ENCODE measurements around the gene MAPK8IP1. TPM values are rescaled to one million over a fixed set of nuclear protein-coding genes. Genes with fewer than 3 reads are reported as not detected.

Gene MAPK8IP1
- total and polyA plus RNA-seq, 7 donors, result 1.2 to 15.5 (median 4.9) TPM

DNA sequence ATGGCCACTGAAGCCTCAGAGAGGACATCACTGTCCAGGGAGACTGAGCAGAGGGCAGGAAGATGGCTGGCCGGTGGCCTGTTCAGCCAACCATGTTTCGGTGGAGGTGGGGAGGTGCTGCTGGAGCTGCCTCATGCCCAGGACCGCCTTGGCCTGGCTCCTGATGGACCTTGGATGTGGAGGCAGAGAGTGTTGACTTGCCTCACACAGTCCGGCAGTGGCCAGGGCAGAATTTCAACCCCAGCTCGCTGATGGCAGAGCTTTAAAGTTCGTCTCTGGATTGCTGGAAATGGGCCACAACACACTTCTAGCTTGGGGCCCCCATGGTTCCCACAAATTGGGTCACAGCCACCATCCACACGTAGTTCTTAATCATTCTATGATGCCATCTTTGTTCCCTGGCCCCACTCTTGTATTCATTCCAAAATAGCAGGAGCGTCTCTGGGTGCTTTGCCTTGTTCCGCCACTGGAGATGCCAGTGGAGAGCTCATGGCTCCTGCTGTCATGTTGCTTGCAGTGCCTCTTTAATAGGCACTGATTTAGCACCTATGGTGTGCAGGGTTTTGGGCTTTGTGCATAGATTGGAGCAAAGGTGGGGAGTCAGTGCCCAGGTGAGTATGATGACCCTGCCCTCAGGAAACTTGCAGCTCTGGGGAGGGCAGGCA is 5.6 kb downstream of the MAPK8IP1 start:
- no peak overlapping the region for H3K4me3 ChIP-seq
- H3K27ac ChIP-seq, result no peak overlapping the region
- H3K36me3 ChIP-seq, result no peaks in the 10 kb centered on the region
- intact Hi-C loops (cut with DNase I), result no loop called here
- WGBS, 2 donors, result 84 to 91% methylated on average over 9 of the region's 9 CpGs
- H3K27me3 ChIP-seq, result peaks cover under 1 to 7% (median 4%) of the 10 kb centered on the region in 3 donors
- H3K4me1 ChIP-seq, result peaks cover 0 to 3% (median 1%) of the 10 kb centered on the region in 4 donors
- H3K9me3 ChIP-seq, result no peaks in the 10 kb centered on the region
- TF ChIP-seq EP300 (IDR thresholded peaks at IDR 0.05), result no peak
- TF ChIP-seq, protein P1, sequence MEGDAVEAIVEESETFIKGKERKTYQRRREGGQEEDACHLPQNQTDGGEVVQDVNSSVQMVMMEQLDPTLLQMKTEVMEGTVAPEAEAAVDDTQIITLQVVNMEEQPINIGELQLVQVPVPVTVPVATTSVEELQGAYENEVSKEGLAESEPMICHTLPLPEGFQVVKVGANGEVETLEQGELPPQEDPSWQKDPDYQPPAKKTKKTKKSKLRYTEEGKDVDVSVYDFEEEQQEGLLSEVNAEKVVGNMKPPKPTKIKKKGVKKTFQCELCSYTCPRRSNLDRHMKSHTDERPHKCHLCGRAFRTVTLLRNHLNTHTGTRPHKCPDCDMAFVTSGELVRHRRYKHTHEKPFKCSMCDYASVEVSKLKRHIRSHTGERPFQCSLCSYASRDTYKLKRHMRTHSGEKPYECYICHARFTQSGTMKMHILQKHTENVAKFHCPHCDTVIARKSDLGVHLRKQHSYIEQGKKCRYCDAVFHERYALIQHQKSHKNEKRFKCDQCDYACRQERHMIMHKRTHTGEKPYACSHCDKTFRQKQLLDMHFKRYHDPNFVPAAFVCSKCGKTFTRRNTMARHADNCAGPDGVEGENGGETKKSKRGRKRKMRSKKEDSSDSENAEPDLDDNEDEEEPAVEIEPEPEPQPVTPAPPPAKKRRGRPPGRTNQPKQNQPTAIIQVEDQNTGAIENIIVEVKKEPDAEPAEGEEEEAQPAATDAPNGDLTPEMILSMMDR (IDR thresholded peaks at IDR 0.05), result no peak
- TF ChIP-seq POLR2AphosphoS5 (IDR thresholded peaks at IDR 0.05), result no peak
- no peak for TF ChIP-seq POLR2A (IDR thresholded peaks at IDR 0.05)
- no peak for DNase-seq

DNA sequence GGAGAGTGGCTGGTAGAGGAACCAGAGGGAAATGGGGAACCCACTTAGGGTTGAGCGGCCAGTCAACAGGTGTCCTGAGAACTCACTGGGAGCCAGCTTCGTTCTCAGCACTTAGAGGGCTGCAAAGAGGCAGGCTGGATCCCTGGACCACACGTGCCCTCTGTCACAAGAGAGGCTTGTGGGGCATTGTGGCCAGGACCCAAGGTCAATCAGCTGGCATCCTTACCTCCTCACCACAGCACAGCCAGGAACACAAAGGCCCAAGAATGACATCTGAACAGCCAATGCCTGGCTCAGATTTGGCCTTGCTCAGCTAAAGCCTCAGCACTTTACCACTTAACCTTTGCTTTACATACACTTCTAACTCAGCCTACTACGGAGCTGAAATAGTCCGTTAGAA is 7.4 kb downstream of the MAPK8IP1 start:
- DNase-seq, result no peak
- Histone ChIP-seq H3K9me3 (no peaks in the 10 kb centered on the region), H3K27ac (no peak overlapping the region), H3K4me1 (no peaks in the 10 kb centered on the region), H3K36me3 (no peaks in the 10 kb centered on the region), H3K27me3 (peaks cover 0 to 7% (median 5%) of the 10 kb centered on the region in 3 donors), H3K4me3 (no peak overlapping the region)
- TF ChIP-seq POLR2A (IDR thresholded peaks at IDR 0.05) (no peak), POLR2AphosphoS5 (IDR thresholded peaks at IDR 0.05) (no peak), EP300 (IDR thresholded peaks at IDR 0.05) (no peak)
- TF ChIP-seq, protein P1 (IDR thresholded peaks at IDR 0.05), result no peak
- intact Hi-C loops (cut with DNase I), result no loop called here
- 78 to 82% methylated on average over 5 of the region's 5 CpGs for WGBS, 2 donors

DNA sequence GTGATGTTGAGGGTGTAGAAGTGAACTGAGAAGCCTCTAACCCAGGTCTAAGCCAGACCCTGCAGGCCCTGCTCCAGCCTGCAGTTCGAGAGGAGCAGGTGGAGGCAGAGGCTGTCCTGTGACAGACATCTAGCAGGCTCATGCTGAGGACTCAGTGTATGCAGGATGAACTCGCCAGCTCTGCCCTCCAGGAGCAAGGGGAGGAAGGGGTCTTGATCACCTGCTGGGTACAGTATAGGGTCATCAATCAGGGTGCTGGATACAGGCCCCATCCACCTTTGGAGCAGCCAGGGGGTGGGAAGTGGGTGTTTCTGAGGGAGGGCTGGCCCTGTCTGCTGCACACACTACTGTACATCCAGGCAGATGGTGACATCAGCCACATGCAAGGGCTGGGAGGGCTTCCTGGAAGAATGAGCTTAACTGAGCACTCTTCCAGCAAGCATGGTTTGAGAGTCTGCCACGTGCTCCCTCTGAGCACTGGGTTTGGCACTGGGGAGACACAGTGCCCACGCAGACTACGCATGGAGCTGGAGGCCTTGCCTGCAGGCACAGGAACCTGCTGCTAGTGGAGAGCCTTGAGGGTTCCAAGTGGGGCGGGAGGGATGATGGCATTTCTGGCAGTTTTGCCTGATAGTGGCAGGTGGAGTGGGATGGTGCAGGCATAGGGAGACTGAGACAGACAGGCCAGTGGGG is 9.2 kb downstream of the MAPK8IP1 start:
- 86 to 89% methylated on average over 6 of the region's 6 CpGs for WGBS, 2 donors
- Histone ChIP-seq H3K9me3 (no peaks in the 10 kb centered on the region), H3K4me3 (no peak overlapping the region), H3K4me1 (peaks cover 0 to 10% (median 9%) of the 10 kb centered on the region in 4 donors), H3K27ac (no peak overlapping the region), H3K27me3 (peaks cover 0 to 7% (median 5%) of the 10 kb centered on the region in 3 donors), H3K36me3 (no peaks in the 10 kb centered on the region)
- intact Hi-C loops (cut with DNase I), result no loop called here
- TF ChIP-seq, protein P1 (IDR thresholded peaks at IDR 0.05), result no peak
- no peak for DNase-seq

DNA sequence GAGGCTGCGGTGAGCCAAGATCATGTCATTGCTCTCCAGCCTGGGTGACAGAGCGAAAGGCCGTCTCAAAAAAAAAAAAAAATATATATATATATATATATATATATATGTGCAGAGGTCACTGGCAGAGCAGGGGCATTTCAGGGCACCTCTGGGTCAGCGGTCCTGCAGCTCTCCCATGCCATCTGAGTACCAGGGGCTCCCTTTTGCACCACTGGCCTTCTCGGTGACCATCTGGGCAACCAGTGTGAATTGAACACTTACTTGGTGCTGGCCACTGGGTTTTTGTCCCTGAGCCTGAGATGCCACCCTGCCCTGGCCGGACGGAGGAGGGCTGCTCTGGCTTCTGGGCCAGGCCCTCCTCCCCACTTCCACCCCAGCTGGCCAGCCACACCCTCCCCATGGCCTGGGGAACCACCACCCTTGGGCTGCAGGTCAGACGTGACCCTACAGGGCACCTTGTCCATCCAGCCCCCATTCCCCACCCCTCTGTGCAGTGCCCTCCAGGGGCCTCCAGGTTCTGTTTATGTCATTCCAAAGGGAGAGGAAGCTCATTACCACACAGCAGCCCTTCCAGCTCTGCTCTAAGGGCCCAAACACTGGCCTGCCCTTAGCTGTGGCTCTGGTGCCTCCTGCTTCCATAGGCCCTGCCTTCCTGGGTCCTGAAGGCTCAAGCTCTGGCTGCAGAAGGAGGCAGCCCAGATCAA is 10.3 kb downstream of the MAPK8IP1 start:
- 87 to 89% methylated on average over 8 of the region's 8 CpGs for WGBS, 2 donors
- H3K9me3 ChIP-seq, result no peaks in the 10 kb centered on the region
- TF ChIP-seq POLR2AphosphoS5 (IDR thresholded peaks at IDR 0.05) (no peak), POLR2A (IDR thresholded peaks at IDR 0.05) (no peak), EP300 (IDR thresholded peaks at IDR 0.05) (no peak)
- TF ChIP-seq, protein P1 (IDR thresholded peaks at IDR 0.05), result no peak
- intact Hi-C loops (cut with DNase I), result no loop called here
- H3K4me1 ChIP-seq, result peaks cover 0 to 17% (median 15%) of the 10 kb centered on the region in 4 donors
- peaks cover 0 to 7% (median 5%) of the 10 kb centered on the region in 3 donors for H3K27me3 ChIP-seq
- H3K36me3 ChIP-seq, result no peaks in the 10 kb centered on the region
- no peak for DNase-seq
- H3K27ac ChIP-seq, result no peak overlapping the region
- H3K4me3 ChIP-seq, result no peak overlapping the region

Data from sigmoid colon (tissue), 7 donors.